OCI-LY3 (cell line): ENCODE data around the gene TMEM250.

Experiments used
- CTCF ChIP-seq: fragments of 200-600, 300-600 bp; sonication (generic); IDR thresholded peaks from 2 replicates; pipeline ENCODE4 v1.5.1; 2014; ENCODE audit warnings: antibody characterized with exemption, low read length, low read depth
- EZH2phosphoT487 ChIP-seq: fragments of 200-600 bp; shearing (Covaris generic); IDR thresholded peaks from 2 replicates; pipeline ENCODE4 v1.6.1; 2018; ENCODE audit warnings: antibody characterized with exemption, mixed run types, low read depth

- TF ChIP-seq CTCF (no peak), EZH2phosphoT487 (no peak)
Observed at GRCh38 chr9:136155576-136155975, 36.9 kb upstream of the TMEM250 start.
